MM.1S (cell line): Measurements from ENCODE around the gene ARF3.

Experiments used
- EZH2 ChIP-seq: fragments of 300-600 bp; sonication (generic); optimal IDR thresholded peaks from 2 replicates; pipeline ENCODE3; 2017; ENCODE audit warnings: low read depth, mild to moderate bottlenecking, antibody characterized with exemption, low read length, mixed read lengths
- TF ChIP-seq, protein P1 (sequence below): fragments of 300-600 bp; sonication (generic); IDR thresholded peaks from 2 replicates; pipeline ENCODE4 v1.5.1; 2016; ENCODE audit warnings: antibody characterized with exemption, low read length, mixed read lengths

DNA sequence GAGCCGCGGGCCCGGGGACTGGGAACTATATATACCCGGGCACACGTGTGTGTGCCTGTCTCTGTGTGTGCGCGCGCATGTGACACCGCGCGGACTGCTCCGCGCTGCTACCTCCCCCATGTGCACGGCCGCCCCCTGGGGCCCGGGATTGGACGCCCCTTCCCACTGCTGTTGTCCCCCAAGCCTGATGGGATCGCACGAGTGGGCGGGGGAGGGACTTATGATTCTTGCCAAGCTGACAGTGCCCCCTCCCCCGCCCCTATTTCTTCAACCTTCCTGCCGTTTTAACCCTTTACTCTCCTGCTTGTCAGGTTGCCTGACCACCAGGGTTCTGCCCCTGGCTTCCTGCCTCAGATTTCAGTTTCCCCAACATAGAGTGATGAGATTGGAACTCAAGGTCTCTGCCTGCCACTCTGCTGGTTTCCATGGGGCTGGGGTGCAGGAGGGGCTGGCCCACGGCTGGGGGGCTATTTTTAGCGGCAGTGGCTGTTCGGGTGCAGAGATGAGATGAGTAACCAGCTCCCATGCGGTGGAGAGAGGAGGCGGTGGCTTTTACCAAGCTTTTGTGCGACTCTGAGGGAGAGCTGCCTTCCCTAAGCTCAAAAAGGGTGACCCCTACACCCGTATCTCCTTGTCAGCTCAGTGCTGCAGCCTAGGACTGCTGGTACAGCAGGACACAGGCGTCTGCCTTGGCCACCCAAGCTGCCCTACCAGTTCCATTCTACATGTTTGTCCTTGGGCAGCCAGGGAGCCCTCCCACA, 42.3 kb upstream of the ARF3 start, which contains the start of gene DDN:
- TF ChIP-seq, protein P1, sequence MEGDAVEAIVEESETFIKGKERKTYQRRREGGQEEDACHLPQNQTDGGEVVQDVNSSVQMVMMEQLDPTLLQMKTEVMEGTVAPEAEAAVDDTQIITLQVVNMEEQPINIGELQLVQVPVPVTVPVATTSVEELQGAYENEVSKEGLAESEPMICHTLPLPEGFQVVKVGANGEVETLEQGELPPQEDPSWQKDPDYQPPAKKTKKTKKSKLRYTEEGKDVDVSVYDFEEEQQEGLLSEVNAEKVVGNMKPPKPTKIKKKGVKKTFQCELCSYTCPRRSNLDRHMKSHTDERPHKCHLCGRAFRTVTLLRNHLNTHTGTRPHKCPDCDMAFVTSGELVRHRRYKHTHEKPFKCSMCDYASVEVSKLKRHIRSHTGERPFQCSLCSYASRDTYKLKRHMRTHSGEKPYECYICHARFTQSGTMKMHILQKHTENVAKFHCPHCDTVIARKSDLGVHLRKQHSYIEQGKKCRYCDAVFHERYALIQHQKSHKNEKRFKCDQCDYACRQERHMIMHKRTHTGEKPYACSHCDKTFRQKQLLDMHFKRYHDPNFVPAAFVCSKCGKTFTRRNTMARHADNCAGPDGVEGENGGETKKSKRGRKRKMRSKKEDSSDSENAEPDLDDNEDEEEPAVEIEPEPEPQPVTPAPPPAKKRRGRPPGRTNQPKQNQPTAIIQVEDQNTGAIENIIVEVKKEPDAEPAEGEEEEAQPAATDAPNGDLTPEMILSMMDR, result peak; percentile 11; the same call in 1 of the 2 replicates
- no peak for TF ChIP-seq EZH2
